HS-5 (cell line): ENCODE measurements around the gene SLC25A53.
"Not testable (repeated sequence)": the region's sequence is repeated elsewhere in the genome, so short reads cannot be mapped to it uniquely, and the experiment has no call there.

Experiments used
- DNase-seq: peaks from one replicate; pipeline ENCODE4 v3.0.0-alpha.2; 2012; ENCODE audit warnings: low read depth

Gene SLC25A53

GRCh38 chrX:104054956-104055355 is 101.9 kb downstream of the SLC25A53 start:
- not testable (repeated sequence) for DNase-seq
